ENCODE data around the gene TXLNB.
"Not testable (repeated sequence)": the region's sequence is repeated elsewhere in the genome, so short reads cannot be mapped to it uniquely, and the experiment has no call there.

- TF ChIP-seq, protein P1, sequence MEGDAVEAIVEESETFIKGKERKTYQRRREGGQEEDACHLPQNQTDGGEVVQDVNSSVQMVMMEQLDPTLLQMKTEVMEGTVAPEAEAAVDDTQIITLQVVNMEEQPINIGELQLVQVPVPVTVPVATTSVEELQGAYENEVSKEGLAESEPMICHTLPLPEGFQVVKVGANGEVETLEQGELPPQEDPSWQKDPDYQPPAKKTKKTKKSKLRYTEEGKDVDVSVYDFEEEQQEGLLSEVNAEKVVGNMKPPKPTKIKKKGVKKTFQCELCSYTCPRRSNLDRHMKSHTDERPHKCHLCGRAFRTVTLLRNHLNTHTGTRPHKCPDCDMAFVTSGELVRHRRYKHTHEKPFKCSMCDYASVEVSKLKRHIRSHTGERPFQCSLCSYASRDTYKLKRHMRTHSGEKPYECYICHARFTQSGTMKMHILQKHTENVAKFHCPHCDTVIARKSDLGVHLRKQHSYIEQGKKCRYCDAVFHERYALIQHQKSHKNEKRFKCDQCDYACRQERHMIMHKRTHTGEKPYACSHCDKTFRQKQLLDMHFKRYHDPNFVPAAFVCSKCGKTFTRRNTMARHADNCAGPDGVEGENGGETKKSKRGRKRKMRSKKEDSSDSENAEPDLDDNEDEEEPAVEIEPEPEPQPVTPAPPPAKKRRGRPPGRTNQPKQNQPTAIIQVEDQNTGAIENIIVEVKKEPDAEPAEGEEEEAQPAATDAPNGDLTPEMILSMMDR (IDR thresholded peaks at IDR 0.05): not testable (repeated sequence)
- TF ChIP-seq CHD4 (IDR thresholded peaks at IDR 0.05; ENCODE audit: borderline replicate concordance); MAZ (IDR thresholded peaks at IDR 0.05; ENCODE audit: borderline replicate concordance, low read depth, low read length); HMGXB4 (CRISPR knock-in tag; IDR thresholded peaks at IDR 0.05; ENCODE audit: borderline replicate concordance); RNF2 (IDR thresholded peaks at IDR 0.05; ENCODE audit: borderline replicate concordance, low read depth): not testable (repeated sequence)
Observed at GRCh38 chr6:139293230-139293629, 1.4 kb upstream of the TXLNB start.

All from A549 (cell line).